Measurements from ENCODE around the gene MRPS24.
A peak's percentile ranks its signal among the peaks of the same experiment; 100 is the strongest.
"Not testable (repeated sequence)": the region's sequence is repeated elsewhere in the genome, so short reads cannot be mapped to it uniquely, and the experiment has no call there.

Gene MRPS24
- 1.4 to 1.6 reads per million in 2 experiments for total RNA-seq

GRCh38 chr7:43869006-43869866, at the start of gene MRPS24:
Gene MRPS24, minus strand, starts transcription at chr7:43869517. Its CDS starts 22 bp downstream, at chr7:43869495.
- DNase-seq (ENCODE audit: low read depth), result peak; percentile 95

- DNase-seq (ENCODE audit: low read depth), result no peak
These were observed 46.6 kb upstream of the MRPS24 start for GRCh38 chr7:43915907-43916306.

DNA sequence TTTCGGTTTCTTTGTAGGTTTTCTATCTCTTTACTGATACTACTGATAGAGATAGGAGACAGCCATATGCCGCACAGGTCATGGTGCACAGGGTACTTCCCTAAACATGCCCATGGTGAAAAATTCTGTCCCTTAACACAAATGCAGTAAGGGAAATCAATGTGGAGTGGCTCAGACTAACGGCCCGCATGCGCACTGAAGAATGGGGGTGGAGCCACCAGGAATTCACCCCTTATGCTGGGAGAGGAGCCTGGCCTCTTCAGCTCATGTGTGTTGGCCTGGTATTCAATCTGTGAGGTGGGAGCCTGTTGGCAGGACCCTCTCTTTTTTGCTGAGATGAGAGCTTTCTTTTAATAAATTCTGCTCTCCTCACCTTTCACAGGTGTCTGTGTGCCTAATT, 45.5 kb upstream of the MRPS24 start:
- no peak for DNase-seq (ENCODE audit: low read depth)

DNA sequence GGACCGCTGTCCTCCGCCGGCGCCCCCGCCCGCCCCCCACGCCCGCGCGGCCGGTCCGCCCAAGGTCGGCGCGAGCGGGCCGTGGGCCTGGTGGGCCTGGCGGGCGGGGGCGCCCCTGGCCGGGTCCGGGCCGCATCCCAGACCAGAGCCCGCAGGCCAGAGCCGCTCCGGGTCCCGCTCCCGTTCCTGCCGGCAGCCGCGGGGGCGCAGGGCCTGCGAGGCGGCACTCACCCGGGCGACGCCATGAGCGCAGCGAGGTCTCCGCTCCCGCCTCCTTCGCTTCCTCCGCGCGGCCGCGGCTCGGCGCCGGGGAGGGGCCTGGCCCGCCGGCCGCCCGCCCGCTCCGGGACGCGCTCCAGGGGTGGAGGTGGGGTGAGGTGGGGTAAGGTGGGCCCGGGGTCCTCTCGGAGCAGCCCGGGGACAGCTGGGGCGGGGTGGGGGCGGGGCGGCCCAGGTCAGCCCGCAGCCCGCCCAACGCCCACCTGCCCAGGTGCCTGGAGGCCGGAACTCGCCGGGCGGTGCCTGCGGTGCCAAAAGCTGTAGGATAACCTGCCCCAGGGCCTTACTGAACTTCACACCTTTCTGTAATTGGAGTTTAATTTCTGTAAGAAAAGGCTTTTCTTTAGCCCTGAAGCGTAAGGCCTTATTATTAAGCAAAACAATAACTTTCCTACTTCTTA, 37.2 kb upstream of the MRPS24 start, which contains the start of gene URGCP:
Gene URGCP, minus strand, starts transcription at position 266 of the 680 bp plus-strand sequence. Its CDS starts 21 bp downstream, at position 245.
- DNase-seq (ENCODE audit: low read depth), result peak; percentile 33

DNA sequence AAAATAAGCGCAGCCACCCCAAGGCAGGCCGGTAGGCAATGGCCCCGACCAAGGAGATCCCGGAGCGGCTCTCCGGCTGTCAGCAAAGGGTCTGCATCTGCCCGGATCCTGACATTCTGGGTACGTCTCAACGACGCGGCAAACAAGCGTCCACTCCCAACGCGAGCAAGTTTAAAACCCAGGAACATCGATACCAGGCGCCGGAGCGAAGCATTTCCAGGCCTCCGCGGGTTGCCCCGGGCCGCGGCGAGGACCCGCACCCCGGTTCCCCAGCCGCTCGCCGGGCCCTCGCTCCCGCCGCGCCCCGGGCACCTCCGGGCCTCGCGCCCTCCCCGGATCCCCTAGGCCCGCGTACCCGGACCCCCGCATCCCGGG, 36.6 kb upstream of the MRPS24 start:
- no peak for DNase-seq (ENCODE audit: low read depth)

GRCh38 chr7:43905209-43905946, 36.1 kb upstream of the MRPS24 start:
- DNase-seq (ENCODE audit: low read depth), result no peak

DNA sequence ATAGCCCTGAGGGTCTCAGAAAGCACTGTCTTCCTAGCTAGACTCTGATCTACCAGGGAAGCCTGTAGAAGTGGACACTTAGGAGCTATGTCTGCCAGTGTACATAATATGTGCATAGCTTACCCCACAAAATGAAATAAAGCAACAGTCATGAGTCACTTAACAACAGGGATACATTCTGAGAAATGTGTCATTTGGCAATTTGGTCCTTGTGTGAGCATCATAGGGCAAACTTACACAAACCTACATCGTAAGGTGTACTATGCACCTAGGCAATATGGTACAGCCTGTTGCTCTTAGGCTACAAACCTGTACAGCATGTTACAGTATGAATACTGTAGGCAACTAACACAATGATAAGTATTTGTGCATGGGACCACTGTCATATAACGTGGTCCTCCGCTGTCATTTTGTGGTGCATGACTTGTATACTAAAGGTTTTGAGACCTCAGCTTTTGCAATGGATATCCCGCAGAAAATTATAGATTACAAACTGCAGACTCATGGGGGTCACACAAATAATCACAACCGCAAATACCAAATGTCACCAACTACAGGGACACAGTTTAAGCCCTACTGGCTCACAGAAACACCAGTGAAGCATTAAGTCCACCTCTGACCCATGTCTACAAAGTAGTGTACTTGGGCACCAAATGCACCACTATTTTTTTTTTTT, 35.4 kb upstream of the MRPS24 start:
- DNase-seq (ENCODE audit: low read depth), result no peak

DNA sequence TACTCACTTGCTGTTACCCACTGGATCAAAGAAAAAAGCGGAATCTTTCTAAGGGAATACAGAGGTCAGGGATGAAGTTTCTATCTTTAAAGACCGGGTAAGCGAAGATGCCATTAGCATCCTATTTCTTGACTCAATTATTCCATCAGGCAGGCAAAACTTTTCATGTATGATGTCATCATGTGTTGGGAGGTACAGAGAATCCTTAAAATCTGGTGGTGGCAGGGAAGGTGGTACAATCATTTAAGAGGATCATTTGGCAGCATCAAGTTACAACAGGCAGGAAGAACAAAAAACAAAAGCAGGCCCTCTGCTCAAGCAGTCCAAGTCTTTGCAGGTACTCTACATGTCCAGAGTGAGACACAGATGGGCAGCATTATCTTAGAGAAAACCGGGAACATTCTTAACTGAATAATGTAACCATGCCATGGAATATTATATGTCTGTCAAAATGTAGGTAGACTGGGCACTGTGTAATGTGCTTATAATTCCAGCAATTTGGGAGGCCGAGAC, 33.3 kb upstream of the MRPS24 start:
- no peak for DNase-seq (ENCODE audit: low read depth)

GRCh38 chr7:43898571-43898970, 29.3 kb upstream of the MRPS24 start:
- not testable (repeated sequence) for DNase-seq (ENCODE audit: low read depth)

DNA sequence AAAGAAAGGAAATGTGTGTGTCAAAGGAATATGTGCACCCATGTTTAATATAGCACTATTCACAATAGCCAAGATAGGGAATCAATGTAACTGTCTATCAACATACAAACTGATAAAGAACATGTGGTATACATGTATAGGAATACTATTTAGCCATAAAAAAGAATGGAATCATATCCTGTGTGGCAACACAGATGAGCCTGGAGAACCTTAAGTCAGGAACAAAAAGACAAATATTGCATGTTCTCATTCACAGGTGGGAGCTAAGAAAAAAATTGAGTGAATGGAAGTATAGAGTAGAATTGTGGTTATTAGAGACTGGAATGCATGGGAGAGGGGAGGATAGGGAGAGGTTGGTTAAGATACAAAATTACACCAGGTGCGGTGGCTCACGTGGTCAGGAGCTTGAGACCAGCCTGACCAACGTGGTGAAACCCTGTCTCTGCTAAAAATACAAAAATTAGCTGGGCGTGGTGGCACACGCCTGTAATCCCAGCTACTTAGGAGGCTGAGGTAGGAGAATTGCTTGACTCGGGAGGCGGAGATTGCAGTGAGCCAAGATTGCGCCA, 26.6 kb upstream of the MRPS24 start:
- no peak for DNase-seq (ENCODE audit: low read depth)

- no peak for DNase-seq (ENCODE audit: low read depth)
These were observed 22.0 kb upstream of the MRPS24 start for GRCh38 chr7:43891069-43891955.

DNA sequence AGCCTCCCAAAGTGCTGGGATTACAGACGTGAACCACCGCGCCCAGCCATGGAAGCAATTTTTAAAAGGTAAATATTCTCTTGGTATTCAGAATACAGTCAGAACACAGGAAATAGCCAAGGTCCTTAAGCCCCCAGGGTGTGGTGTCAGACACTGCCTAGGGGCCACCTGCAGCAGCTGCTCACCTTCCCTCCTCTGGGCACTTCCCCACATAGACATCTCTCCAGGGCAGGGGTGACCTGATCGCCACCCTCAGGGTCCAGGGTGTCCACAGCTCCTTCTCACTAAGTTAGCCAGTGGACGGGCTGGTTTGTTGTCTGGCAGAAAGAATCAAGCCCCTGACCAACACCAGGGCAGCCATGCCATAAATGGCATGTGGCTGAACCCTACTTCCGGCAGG, 21.2 kb upstream of the MRPS24 start:
- no peak for DNase-seq (ENCODE audit: low read depth)

- DNase-seq (ENCODE audit: low read depth), result no peak
These were observed 20.0 kb upstream of the MRPS24 start for GRCh38 chr7:43888993-43889945.

DNA sequence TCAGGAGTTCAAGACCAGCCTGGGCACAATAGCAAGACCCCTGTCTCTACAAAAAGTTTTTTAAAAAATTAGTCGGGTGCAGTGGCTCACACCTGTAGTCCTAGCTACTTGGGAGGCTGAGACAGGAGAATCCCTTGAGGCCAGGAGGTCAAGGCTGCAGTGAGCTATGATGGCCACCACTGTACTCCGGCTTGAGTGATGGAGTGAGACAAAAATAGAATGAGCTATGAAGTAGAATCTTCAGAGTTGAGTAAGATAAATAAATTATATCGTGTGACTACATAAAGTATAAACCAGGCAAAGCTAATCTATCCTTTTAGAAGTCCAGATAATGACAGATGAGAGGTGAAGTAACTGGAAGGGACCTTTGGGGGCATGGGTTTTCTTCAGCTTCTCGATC, 15.3 kb upstream of the MRPS24 start:
- no peak for DNase-seq (ENCODE audit: low read depth)

- no peak for DNase-seq (ENCODE audit: low read depth)
These were observed 14.9 kb upstream of the MRPS24 start for GRCh38 chr7:43884209-43884608.

DNA sequence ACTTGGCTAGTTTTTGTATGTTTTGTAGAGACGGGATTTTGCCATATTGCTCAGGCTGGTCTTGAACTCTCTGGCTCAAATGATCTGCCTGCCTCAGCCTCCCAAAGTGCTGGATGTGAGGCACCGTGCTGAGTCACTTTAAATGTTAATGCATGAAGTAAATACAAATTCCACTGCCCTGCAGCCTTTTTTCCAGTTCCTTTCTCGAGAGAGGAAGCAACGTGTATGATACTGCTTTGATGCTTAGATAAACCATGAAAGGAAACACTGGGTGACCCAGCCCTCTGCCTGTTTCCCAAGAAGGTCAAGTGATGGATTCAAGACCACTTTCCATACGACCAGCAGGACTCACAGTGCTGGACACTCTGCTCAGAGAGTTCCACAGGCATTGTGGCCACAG, 11.3 kb upstream of the MRPS24 start:
- no peak for DNase-seq (ENCODE audit: low read depth)

DNA sequence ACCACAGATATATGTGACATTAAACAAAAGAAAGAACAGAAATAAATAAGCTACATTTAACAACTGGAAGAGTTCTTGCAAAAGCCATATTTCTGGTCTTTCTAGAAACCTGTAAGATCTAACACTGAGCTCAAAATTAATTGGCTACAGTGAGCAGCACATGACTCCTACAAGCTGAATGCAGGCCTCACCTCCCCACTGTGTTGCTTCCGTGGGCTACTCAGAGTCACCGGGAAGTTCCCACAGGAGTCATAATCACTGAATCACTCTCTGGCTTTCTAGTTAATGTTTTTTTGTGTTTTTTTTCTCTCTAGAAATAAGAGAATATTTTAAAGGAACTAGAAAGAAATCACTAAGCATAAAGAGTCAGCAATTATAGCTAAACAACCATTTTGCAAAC, 10.2 kb upstream of the MRPS24 start:
- DNase-seq (ENCODE audit: low read depth), result no peak

- DNase-seq (ENCODE audit: low read depth), result no peak
These were observed 9.6 kb upstream of the MRPS24 start for GRCh38 chr7:43878867-43879266.
